Measurements from ENCODE around the gene DIPK1C. TPM values are rescaled to one million over a fixed set of nuclear protein-coding genes. Genes with fewer than 3 reads are reported as not detected.

DIPK1C gene
- total RNA-seq, 1 experiment from 2014 or later = 0.26 TPM

DNA sequence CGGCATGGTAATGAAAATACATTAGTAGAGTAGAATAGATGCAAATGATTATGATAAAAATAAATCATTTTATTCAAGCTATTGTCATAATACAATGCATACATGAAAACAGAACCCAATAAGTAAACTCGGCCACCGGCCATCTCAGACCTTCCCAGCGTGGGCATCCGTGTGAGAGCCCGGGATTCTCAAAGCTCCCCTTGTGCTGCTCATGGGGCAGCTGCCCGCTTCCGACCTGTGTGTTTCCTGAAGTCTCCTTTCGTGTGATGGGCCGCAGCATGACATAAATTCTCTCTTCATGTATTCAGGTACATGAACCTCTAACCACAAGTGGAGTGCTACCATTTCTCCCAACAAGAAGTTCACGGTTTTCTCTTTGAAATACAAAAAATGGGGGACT is 25.6 kb upstream of the DIPK1C start:
- CTCF ChIA-PET = interaction anchor here (1.5 kb wide), 1 partner anchor 11 kb away, joined by 4 read pairs; no protein-coding TSS in a partner anchor
- H3K36me3 ChIP-seq (ENCODE audit: control insufficient read depth, insufficient read depth, low read length) = no peaks in the 10 kb centered on the region
- in situ Hi-C loops (cut with HindIII; ENCODE audit: low pct_unique_long_range_greater_than_20kb, low sequenced_read_pairs) (no loop called here), intact Hi-C loops (cut with micrococcal nuclease; ENCODE audit: unreplicated experiment) (no loop called here)
- DNase-seq (ENCODE audit: low read depth, low spot score) = no peak
- ATAC-seq = no peak
- BruUV-seq (replicated peaks) = no TSS peak
- no peak overlapping the region for H3K4me3 ChIP-seq (ENCODE audit: low read depth in 2 of 2, low read length in 2 of 2)
- POLR2A ChIA-PET = no interaction called here
- no peaks in the 10 kb centered on the region for H3K9me3 ChIP-seq (ENCODE audit: control insufficient read depth, insufficient read depth, low read depth, low read length)
- H3K27ac ChIP-seq (ENCODE audit: low read length) = no peak overlapping the region
- no peaks in the 10 kb centered on the region for H3K4me1 ChIP-seq (ENCODE audit: control insufficient read depth, insufficient read depth, low read length)
- TF ChIP-seq, protein P1, sequence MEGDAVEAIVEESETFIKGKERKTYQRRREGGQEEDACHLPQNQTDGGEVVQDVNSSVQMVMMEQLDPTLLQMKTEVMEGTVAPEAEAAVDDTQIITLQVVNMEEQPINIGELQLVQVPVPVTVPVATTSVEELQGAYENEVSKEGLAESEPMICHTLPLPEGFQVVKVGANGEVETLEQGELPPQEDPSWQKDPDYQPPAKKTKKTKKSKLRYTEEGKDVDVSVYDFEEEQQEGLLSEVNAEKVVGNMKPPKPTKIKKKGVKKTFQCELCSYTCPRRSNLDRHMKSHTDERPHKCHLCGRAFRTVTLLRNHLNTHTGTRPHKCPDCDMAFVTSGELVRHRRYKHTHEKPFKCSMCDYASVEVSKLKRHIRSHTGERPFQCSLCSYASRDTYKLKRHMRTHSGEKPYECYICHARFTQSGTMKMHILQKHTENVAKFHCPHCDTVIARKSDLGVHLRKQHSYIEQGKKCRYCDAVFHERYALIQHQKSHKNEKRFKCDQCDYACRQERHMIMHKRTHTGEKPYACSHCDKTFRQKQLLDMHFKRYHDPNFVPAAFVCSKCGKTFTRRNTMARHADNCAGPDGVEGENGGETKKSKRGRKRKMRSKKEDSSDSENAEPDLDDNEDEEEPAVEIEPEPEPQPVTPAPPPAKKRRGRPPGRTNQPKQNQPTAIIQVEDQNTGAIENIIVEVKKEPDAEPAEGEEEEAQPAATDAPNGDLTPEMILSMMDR (IDR thresholded peaks at IDR 0.05) = no peak
- TF ChIP-seq, protein P2, sequence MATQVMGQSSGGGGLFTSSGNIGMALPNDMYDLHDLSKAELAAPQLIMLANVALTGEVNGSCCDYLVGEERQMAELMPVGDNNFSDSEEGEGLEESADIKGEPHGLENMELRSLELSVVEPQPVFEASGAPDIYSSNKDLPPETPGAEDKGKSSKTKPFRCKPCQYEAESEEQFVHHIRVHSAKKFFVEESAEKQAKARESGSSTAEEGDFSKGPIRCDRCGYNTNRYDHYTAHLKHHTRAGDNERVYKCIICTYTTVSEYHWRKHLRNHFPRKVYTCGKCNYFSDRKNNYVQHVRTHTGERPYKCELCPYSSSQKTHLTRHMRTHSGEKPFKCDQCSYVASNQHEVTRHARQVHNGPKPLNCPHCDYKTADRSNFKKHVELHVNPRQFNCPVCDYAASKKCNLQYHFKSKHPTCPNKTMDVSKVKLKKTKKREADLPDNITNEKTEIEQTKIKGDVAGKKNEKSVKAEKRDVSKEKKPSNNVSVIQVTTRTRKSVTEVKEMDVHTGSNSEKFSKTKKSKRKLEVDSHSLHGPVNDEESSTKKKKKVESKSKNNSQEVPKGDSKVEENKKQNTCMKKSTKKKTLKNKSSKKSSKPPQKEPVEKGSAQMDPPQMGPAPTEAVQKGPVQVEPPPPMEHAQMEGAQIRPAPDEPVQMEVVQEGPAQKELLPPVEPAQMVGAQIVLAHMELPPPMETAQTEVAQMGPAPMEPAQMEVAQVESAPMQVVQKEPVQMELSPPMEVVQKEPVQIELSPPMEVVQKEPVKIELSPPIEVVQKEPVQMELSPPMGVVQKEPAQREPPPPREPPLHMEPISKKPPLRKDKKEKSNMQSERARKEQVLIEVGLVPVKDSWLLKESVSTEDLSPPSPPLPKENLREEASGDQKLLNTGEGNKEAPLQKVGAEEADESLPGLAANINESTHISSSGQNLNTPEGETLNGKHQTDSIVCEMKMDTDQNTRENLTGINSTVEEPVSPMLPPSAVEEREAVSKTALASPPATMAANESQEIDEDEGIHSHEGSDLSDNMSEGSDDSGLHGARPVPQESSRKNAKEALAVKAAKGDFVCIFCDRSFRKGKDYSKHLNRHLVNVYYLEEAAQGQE (IDR thresholded peaks at IDR 0.05; ENCODE audit: insufficient read depth in 1 of 2, low read depth in 2 of 2, low read length in 1 of 2) = no peak
- no peak for TF ChIP-seq TCF7L2 (IDR thresholded peaks at IDR 0.05; ENCODE audit: low read depth, low read length)
- no peak for TF ChIP-seq POLR2AphosphoS5 (IDR thresholded peaks at IDR 0.05; ENCODE audit: low read depth, low read length)
- TF ChIP-seq SIN3A (IDR thresholded peaks at IDR 0.05; ENCODE audit: borderline replicate concordance, insufficient read depth, low read depth, low read length) = no peak
- no peaks in the 10 kb centered on the region for H3K27me3 ChIP-seq (ENCODE audit: control insufficient read depth, insufficient read depth, low read length)

DNA sequence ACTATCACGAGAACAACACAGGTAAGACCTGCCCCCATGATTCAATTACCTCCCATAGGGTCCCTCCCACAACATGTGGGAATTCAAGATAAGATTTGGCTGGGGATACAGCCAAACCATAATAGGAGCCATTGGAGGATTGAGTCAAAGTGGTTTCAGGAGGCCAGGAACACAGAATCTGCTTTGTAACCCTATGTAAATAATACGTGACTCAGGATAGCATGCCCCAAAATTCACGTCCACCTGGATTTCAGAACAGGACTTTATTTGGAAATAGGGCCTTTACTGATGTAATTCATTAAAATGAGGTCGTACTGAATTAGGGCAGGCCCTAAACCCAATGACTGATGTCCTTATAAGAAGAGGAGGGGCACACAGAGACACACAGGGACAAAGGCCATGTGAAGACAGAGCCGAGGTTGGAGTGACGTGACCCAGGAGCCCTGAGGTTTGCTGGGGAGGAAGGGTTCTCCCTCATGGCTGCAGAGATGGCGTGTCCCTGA is 23.1 kb upstream of the DIPK1C start:
- DNase-seq (ENCODE audit: low read depth, low spot score) (no peak), ATAC-seq (no peak)
- Histone ChIP-seq H3K27ac (ENCODE audit: low read length) (no peak overlapping the region), H3K4me1 (ENCODE audit: control insufficient read depth, insufficient read depth, low read length) (no peaks in the 10 kb centered on the region), H3K9me3 (ENCODE audit: control insufficient read depth, insufficient read depth, low read depth, low read length) (no peaks in the 10 kb centered on the region), H3K36me3 (ENCODE audit: control insufficient read depth, insufficient read depth, low read length) (no peaks in the 10 kb centered on the region), H3K27me3 (ENCODE audit: control insufficient read depth, insufficient read depth, low read length) (no peaks in the 10 kb centered on the region), H3K4me3 (ENCODE audit: low read depth in 2 of 2, low read length in 2 of 2) (no peak overlapping the region)
- ChIA-PET POLR2A (no interaction called here), CTCF (no interaction called here)
- TF ChIP-seq, protein P2 (IDR thresholded peaks at IDR 0.05; ENCODE audit: insufficient read depth in 1 of 2, low read depth in 2 of 2, low read length in 1 of 2) = no peak
- no peak for TF ChIP-seq SIN3A (IDR thresholded peaks at IDR 0.05; ENCODE audit: borderline replicate concordance, insufficient read depth, low read depth, low read length)
- TF ChIP-seq TCF7L2 (IDR thresholded peaks at IDR 0.05; ENCODE audit: low read depth, low read length) = no peak
- TF ChIP-seq, protein P1 (IDR thresholded peaks at IDR 0.05) = no peak
- TF ChIP-seq POLR2AphosphoS5 (IDR thresholded peaks at IDR 0.05; ENCODE audit: low read depth, low read length) = no peak
- BruUV-seq (replicated peaks) = no TSS peak
- in situ Hi-C loops (cut with HindIII; ENCODE audit: low pct_unique_long_range_greater_than_20kb, low sequenced_read_pairs) (no loop called here), intact Hi-C loops (cut with micrococcal nuclease; ENCODE audit: unreplicated experiment) (no loop called here)

Data from Panc1 (cell line).